Brain pericyte (primary cell): ENCODE measurements around the gene ADAP1.
"Not testable (repeated sequence)": the region's sequence is repeated elsewhere in the genome, so short reads cannot be mapped to it uniquely, and the experiment has no call there.

Experiments used
- DNase-seq: peaks from one replicate; pipeline ENCODE4 v3.0.0-alpha.2; 2012; ENCODE audit warnings: low read depth, low spot score

Gene ADAP1

DNA sequence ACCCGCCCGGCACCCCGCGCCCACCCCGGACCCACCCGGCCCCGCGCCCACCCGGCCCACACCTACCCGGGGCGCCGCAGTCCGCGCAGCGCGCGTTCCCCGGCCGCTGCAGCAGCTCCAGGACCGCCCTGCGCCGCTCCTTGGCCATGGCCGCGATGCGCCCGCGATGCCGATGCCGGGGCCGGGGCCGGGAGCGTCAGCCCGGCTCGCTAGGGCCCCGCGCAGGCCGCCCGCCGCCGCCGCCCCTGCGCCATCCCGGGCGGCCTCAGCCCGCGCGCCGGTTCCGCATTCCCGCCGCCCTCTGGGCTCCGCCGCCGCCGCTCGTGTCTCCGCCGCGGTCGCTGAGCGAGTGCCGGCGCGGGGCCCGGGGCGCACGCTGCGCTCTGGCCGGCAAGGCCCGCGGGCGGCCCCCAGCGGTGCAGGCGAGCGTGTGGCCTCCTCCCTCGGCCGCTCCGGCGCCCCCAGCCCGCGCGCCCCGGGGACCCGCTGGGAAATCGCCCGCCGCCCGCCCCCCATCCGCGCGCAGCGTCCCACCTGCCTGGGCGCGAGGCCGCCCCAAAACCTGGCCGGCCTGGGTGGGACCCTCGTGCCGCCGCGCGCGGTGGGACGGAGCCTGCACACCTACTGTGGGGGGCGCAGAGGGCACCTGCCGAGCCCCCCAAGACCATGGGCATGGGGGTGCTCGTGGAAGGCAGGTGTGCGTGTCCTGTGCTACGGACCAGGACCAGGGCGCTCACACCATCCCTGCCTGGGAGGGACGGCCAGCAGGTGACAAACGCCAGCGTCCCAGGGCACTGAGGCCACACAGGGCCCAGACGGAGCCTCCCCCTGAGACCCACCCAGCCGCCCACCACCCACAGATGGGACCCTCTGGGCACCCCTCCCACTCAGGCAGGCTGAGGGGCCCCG lies at the start of gene ADAP1:
Gene ADAP1, minus strand, starts transcription at position 351 of the 909 bp plus-strand sequence. Its CDS starts 203 bp downstream, at position 148.
- DNase-seq: no peak

- not testable (repeated sequence) for DNase-seq
These were observed 48.0 kb upstream of the ADAP1 start for GRCh38 chr7:1002445-1002844.

GRCh38 chr7:1002026-1002425 lies 47.5 kb upstream of the ADAP1 start:
- not testable (repeated sequence) for DNase-seq

DNA sequence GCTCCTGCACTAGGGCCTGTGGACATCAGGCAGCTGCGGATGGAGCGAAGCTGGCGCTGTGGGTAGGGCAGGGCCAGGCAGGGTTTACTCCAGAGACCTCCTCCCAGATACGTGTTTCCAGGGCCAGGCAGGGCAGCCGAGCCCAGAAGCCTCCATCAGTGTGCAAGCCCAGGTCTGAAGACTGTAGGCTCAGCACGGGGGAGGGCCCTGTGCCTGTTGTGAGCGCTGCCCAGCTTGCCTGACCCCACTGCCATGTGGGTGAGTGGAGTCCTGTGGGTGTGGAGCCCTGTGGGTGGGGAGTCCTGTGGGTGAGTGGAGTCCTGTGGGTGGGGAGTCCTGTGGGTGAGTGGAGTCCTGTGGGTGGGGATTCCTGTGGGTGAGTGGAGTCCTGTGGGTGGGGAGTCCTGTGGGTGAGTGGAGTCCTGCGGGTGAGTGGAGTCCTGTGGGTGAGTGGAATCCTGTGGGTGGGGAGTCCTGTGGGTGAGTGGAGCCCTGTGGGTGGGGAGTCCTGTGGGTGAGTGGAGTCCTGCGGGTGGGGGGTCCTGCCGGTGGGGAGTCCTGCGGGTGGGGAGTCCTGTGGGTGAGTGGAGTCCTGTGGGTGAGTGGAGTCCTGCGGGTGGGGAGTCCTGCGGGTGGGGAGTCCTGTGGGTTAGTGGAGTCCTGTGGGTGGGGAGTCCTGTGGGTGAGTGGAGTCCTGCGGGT lies 46.7 kb upstream of the ADAP1 start:
- not testable (repeated sequence) for DNase-seq

DNA sequence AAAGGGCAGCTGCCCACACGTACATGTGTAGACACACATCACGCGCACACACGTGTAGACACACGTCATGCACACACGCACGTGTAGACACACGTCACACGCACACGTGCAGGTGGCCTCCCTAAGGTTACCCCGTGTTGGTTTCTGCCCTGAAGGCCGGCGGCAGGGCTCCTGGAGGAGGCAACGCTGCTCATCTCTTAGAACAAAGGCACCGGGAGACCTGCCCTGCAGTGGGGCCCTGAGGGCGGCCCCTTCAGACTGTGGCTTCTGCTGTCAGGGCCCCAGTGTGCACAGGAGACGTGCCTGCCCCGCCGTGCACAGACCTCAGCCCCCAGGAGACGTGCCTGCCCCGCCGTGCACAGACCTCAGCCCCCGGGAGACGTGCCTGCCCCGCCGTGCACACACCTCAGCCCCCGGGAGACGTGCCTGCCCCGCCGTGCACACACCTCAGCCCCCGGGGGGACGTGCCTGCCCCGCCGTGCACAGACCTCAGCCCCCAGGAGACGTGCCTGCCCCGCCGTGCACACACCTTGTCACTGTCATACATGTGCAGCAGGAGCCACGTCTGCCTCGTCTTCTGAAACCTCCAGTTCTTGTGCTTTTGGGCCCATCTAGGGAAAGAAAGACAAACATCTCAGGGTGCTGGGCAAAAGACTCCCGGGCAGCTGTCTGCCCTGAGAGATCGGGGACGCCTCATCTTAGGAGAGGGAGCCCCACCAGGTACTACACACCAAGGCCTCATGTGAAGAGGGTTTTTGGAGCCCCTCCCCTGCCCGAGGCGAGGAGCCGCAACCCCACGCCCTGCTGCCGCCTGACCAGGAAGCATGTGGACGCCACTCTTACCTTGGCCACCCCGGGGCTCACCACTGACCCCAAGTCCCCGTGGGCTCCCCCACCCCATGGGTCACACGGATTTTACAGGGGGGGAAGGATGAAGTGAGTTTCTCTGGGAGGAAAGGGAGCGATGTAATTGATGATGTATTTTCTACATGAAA lies 45.8 kb upstream of the ADAP1 start:
- DNase-seq: no peak

DNA sequence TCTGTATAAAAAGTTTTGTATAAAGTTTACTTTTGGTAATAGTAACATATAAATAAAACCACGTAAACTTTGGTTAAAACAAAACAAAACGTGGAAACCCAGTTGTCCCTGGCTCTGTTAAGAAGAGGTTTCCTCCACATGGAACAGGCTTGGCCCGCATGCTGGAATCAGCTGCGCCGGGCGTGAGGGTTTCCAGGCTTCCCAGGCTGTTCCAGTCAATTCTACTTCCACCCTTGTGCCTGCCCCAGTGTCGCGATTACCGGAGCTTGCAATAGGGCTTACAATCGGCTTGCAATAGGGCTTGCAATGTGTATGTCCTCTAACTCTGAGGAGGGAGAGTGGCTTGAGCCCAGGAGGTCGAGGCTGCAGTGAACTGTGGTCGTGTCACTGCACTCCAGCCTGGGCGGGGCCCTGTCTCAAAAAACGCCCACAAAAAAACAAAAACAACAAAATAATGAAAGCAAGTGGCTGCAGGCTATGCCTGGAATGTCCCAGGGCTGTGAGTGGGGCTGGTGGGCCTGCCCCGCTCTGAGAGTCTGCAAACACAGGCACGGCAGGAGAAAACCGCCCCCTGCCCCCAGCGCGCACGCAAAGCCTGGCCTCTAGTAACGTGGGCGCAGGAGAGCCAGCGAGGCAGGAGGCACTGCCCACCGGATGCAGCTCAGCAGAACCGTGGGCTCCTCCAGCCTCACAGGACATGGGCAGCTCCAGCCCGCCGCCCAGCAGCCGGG lies 44.8 kb upstream of the ADAP1 start:
- no peak for DNase-seq

GRCh38 chr7:997404-998395 lies 43.2 kb upstream of the ADAP1 start:
- no peak for DNase-seq

GRCh38 chr7:996079-996872 lies 41.8 kb upstream of the ADAP1 start:
- DNase-seq: no peak

DNA sequence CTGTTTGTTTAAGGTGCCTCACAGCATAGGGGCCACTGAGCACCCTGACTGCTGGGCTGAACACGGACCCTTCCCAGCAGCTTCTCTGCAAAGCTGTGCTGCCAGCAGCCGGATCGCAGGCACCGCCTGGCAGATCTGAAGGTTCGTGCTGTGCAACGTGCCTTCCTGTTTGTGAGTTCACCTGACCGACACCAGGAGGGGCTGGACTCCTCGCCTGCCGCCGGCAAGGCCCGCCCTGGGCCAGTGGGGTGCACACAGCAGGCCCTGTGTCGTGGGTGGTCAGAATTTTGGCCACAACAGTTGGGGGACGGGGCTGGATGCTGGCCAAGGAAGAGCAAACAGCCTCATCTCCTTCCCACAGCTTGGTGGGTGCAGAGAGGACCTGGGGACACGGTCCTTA lies 41.1 kb upstream of the ADAP1 start:
- no peak for DNase-seq

- no peak for DNase-seq
These were observed 40.3 kb upstream of the ADAP1 start for GRCh38 chr7:994592-995308.

DNA sequence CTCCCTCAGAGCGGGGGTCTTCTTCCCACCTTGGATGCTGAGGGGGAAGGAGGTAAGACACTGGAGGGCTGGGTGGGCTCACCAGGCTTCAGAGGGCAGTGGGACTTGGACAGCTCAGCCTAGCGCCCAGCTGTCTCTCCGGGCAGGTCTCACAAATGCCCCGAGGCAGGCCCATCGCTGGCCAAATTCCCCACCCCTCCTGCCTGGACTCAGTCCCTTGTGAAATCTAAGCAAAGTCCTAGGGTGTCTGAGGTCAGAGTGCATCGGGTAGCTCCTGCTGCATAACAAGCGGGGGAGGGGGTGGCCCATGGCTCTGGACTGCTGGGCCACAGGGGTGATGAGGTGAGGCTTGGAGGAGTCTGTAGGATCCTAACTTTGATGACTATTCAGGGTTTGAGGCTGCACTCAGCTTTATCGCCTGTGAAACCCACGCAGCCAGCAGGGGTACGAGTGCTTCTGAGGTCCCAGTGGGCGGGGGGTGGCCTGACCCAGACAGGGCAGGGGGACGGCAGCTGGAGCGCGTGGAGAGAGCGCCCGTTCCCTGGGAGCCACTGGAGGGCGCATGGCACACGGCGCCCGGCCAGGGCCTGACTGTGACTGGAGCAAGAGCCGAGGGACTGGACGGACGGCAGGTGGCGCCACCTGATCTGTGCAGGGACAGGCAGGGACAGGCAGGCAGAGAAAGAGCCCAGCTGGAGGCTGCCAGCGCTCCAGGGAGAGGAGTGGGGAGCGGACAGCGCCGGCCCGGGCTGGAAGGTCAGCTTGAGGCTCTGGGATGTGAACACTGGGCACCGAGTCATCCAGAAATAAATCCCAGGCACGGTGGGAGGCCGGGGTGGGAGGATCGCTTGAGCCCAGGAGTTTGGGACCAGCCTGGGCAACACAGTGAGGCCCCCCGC lies 38.5 kb upstream of the ADAP1 start:
- DNase-seq: peak; percentile 79

DNA sequence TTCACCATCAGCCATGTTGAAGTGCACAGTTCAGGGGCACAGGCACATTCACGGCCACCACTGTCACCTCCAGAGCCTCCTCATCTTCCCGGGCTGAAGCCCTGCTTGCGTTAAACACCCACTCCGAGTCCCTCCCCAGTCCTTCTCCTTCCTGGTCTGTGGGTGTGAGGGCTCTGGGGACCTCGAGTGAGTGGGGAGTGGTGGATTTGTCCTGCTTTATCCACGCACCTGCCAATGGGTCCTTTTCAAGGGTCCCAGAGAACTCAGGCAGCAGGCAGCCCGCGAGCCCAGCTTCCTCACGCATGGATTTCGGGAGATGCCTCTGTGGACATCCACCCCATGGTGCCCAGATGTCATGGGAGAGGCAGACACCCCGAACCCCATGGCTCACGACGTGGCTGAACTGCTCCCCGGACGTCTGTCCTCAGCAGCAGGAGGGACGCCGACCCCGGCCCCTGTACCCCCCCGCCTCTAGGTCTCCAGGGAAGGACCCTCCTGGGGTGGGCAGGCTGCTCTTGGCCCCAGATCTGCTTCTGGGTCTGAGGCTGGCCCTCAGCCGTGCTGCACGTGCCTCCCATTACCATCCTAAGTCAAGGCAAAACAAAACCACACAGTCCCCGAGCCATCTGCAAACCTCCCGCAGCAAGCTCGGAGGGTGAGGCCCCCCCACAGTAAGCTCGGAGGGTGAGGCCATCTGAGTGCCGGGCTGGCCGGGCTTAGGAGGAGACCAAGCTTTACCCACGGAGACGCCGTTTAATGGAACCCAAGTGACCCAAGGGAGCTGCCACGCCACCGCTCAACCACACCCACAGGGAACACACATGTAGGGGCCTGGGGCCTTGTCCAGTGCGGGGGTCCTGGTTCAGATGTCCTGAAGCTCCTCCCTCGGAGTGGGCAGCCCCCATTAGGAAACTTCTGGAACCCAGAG lies 37.5 kb upstream of the ADAP1 start:
- DNase-seq: no peak

DNA sequence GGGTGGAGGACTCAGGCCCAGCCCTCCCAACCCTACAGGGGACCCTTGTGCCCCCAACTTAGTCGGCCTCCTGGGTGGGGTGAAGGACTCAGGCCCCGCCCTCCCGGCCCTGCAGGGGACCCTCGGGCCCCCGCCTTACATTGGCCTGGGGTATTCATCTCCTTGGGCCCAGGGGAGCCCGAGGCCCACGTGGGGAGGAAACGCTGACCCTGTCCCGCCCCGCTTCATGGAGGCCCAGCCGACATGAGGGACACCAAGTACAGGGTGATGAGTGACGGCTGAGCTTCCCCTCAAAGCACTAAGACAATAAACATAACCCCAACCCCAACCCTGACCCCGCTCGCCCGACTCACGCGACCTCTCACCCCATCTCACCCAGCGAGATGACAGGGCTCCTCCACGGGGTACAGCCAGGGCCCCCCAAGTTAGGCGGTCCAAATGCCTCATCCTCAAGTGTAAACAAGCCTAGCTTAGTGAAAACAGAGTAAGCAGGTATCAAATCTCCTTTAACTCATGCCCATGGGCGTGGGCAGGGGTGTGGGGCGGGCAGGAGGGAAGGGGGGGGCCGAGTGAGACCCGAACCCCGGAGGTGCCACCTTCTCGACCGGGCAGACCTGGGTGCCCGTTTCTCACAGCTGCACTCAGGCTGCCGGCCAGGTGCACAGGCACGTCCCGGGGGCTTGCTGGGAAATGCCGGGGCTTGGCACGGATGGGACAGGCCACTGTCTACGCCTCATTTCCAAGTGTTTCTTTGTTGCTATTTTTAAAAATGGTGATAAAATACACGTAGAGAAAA lies 36.7 kb upstream of the ADAP1 start:
- DNase-seq: no peak

- no peak for DNase-seq
These were observed 36.0 kb upstream of the ADAP1 start for GRCh38 chr7:990352-990932.
